AG04449 (cell line): ENCODE data around the gene VEZF1.

Source experiments
- CTCF ChIA-PET: fragments of 350-600 bp; formaldehyde crosslinking; extraction: SDS; loops from one replicate; lab custom pipeline; 2021; ENCODE audit warnings: antibody characterized with exemption; lab: Yijun Ruan, JAX
- POLR2A ChIA-PET: fragments of 400-600, 350-600 bp; formaldehyde crosslinking; extraction: SDS; loops from one replicate; lab custom pipeline; 2020; ENCODE audit warnings: antibody characterized with exemption, inconsistent platforms; lab: Yijun Ruan, JAX
- DNase-seq: peaks from one replicate; pipeline ENCODE4 v3.0.0-alpha.2; 2010; ENCODE audit warnings: low read depth, low spot score
- H3K4me3 ChIP-seq: 2 replicates; pipeline ENCODE4 v1.5.1; 2011; ENCODE audit warnings: low read depth, mild to moderate bottlenecking, control low read depth, low read length
- CTCF ChIP-seq: IDR thresholded peaks from one replicate; pipeline ENCODE4 v1.5.1; 2011; ENCODE audit warnings: mild to moderate bottlenecking, moderate library complexity, low read length, control low read depth, inconsistent platforms; ENCODE audit not compliant: insufficient read depth; ENCODE audit errors: missing control alignments

The VEZF1 gene

GRCh38 chr17:57957120-57957850 is 30.8 kb downstream of the VEZF1 start:
- no peak for DNase-seq
- POLR2A ChIA-PET: interaction anchor here (0.5 kb wide), 1 partner anchor 17 kb away, joined by 3 read pairs; no protein-coding TSS in a partner anchor
- no peak for TF ChIP-seq CTCF
- CTCF ChIA-PET: interaction anchor here (6.1 to 7.8 kb wide), 3 partner anchors 9 to 100 kb away, joined by 56 to 75 read pairs (median 56); no protein-coding TSS in a partner anchor
- H3K4me3 ChIP-seq: no peak overlapping the region

- no peak for TF ChIP-seq CTCF
- H3K4me3 ChIP-seq: peak overlapping the region; percentile 70; the same call in 1 of the 2 replicates
- ChIA-PET POLR2A (interaction anchor here (0.5 to 3.2 kb wide), 5 partner anchors 10 to 86 kb away, joined by 3 to 11 read pairs (median 4); no protein-coding TSS in a partner anchor), CTCF (interaction anchor here (0.8 to 7.8 kb wide), 15 partner anchors 9 to 100 kb away, joined by 3 to 75 read pairs (median 5); no protein-coding TSS in a partner anchor)
- DNase-seq: no peak
Observed at GRCh38 chr17:57956291-57957119, 31.5 kb downstream of the VEZF1 start.

GRCh38 chr17:57955183-57955931 is 32.7 kb downstream of the VEZF1 start, which contains the start of gene CUEDC1:
CUEDC1 (minus strand) TSS chr17:57955412; CDS start chr17:57885564, 69,848 bp downstream.
- peak; percentile 68 for TF ChIP-seq CTCF
- H3K4me3 ChIP-seq: peak within 1 kb of the TSS; percentile 70
- POLR2A ChIA-PET: interaction anchor here (0.6 to 3.2 kb wide), 9 partner anchors 21 to 106 kb away, joined by 3 to 11 read pairs (median 5); partner anchors contain the start of gene MRPS23
- CTCF ChIA-PET: interaction anchor here (0.8 to 7.8 kb wide), 19 partner anchors 8 to 98 kb away, joined by 3 to 75 read pairs (median 5); no protein-coding TSS in a partner anchor
- no peak for DNase-seq

GRCh38 chr17:57954397-57955182 is 33.5 kb downstream of the VEZF1 start:
- H3K4me3 ChIP-seq: peak overlapping the region; percentile 70
- ChIA-PET POLR2A (interaction anchor here (0.7 to 3.2 kb wide), 10 partner anchors 19 to 105 kb away, joined by 3 to 11 read pairs (median 6); partner anchors contain the start of gene MRPS23), CTCF (interaction anchor here (0.7 to 7.8 kb wide), 18 partner anchors 10 to 98 kb away, joined by 3 to 75 read pairs (median 6); no protein-coding TSS in a partner anchor)
- no peak for DNase-seq
- no peak for TF ChIP-seq CTCF
